Kasumi-1 (cell line): Measurements from ENCODE around the gene MUC4.
"Not testable (repeated sequence)": the region's sequence is repeated elsewhere in the genome, so short reads cannot be mapped to it uniquely, and the experiment has no call there.

ENCODE experiments used
- DNase-seq, 2 experiments: peaks; one replicate each; lab custom pipeline; 2025; lab: John Stamatoyannopoulos, UW

MUC4 gene

GRCh38 chr3:195810455-195810845, 1.3 kb downstream of the MUC4 start:
- no peak for DNase-seq

- DNase-seq, result no peak
Measured at GRCh38 chr3:195809796-195810454, 1.8 kb downstream of the MUC4 start.

- no peak for DNase-seq
Measured at GRCh38 chr3:195809291-195809785, 2.4 kb downstream of the MUC4 start.

GRCh38 chr3:195808741-195809290, 2.9 kb downstream of the MUC4 start:
- no peak for DNase-seq

GRCh38 chr3:195807681-195808121, 4.0 kb downstream of the MUC4 start:
- no peak for DNase-seq

- no peak for DNase-seq
Measured at GRCh38 chr3:195806916-195807231, 4.9 kb downstream of the MUC4 start.

GRCh38 chr3:195806211-195806915, 5.4 kb downstream of the MUC4 start:
- DNase-seq, result no peak

GRCh38 chr3:195805588-195805987, 6.1 kb downstream of the MUC4 start:
- DNase-seq, result not testable (repeated sequence)

GRCh38 chr3:195805181-195805580, 6.5 kb downstream of the MUC4 start:
- no peak for DNase-seq

GRCh38 chr3:195803289-195803908, 8.3 kb downstream of the MUC4 start:
- DNase-seq, result no peak

- no peak for DNase-seq
Measured at GRCh38 chr3:195802795-195803194, 8.9 kb downstream of the MUC4 start.

- DNase-seq, result no peak
Measured at GRCh38 chr3:195802261-195802701, 9.4 kb downstream of the MUC4 start.

- DNase-seq, result no peak
Measured at GRCh38 chr3:195801251-195802183, 10.2 kb downstream of the MUC4 start.

- no peak for DNase-seq
Measured at GRCh38 chr3:195800240-195800639, 11.5 kb downstream of the MUC4 start.

- DNase-seq, result no peak
Measured at GRCh38 chr3:195796795-195797194, 14.9 kb downstream of the MUC4 start.

GRCh38 chr3:195794708-195795107, 17.0 kb downstream of the MUC4 start:
- DNase-seq, result no peak

- DNase-seq, result not testable (repeated sequence)
Measured at GRCh38 chr3:195792621-195793020, 19.1 kb downstream of the MUC4 start.

GRCh38 chr3:195790901-195791300, 20.8 kb downstream of the MUC4 start:
- DNase-seq, result no peak

- DNase-seq, result no peak
Measured at GRCh38 chr3:195788711-195789581, 22.8 kb downstream of the MUC4 start.

- DNase-seq, result not testable (repeated sequence)
Measured at GRCh38 chr3:195785781-195786405, 25.8 kb downstream of the MUC4 start.
